ENCODE results near the gene CTTNBP2NL. TPM values are rescaled to one million over a fixed set of nuclear protein-coding genes. Genes with fewer than 3 reads are reported as not detected.
"Not testable (repeated sequence)": the region's sequence is repeated elsewhere in the genome, so short reads cannot be mapped to it uniquely, and the experiment has no call there.

CTTNBP2NL gene
- total RNA-seq, 1 experiment from 2014 or later, result 11.9 TPM

DNA sequence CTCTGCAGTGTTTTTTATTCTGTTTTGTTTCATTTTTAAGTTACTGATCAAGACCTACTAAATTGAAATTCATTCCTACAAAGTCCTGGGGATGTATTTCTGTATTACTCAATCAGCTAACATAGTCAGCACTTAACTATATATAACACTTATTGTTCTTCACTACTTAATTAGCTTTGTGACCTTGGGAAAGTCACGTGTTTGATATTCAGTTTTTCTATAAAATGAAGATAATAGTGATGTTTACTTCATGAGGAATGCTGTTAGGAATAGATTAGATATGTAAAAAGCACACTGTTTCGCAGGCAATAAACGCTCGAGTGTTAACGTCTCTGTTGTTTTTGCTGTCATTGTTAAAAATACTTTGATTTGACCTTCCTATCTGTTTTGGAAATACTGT is 44.6 kb downstream of the CTTNBP2NL start:
- Histone ChIP-seq H3K36me3 (peaks cover 15% of the 10 kb centered on the region), H3K9me3 (no peaks in the 10 kb centered on the region), H3K27me3 (no peaks in the 10 kb centered on the region), H3K4me3 (no peak overlapping the region)
- DNase-seq, result no peak

GRCh38 chr1:112444269-112444668 is 48.3 kb downstream of the CTTNBP2NL start:
- no peaks in the 10 kb centered on the region for H3K27me3 ChIP-seq
- H3K36me3 ChIP-seq, result peaks cover 6% of the 10 kb centered on the region
- no peaks in the 10 kb centered on the region for H3K9me3 ChIP-seq
- no peak for DNase-seq
- no peak overlapping the region for H3K4me3 ChIP-seq

- DNase-seq, result no peak
- H3K4me3 ChIP-seq, result no peak overlapping the region
- H3K9me3 ChIP-seq, result no peaks in the 10 kb centered on the region
Measured at GRCh38 chr1:112445596-112445995, 49.6 kb downstream of the CTTNBP2NL start.

GRCh38 chr1:112446411-112446810 is 50.4 kb downstream of the CTTNBP2NL start:
- Histone ChIP-seq H3K36me3 (peaks cover 13% of the 10 kb centered on the region), H3K4me3 (no peak overlapping the region), H3K27me3 (no peaks in the 10 kb centered on the region), H3K9me3 (no peaks in the 10 kb centered on the region)
- DNase-seq, result no peak

More at GRCh38 chr1:112445596-112445995, 49.6 kb downstream of the CTTNBP2NL start:
- Histone ChIP-seq H3K27me3 (no peaks in the 10 kb centered on the region), H3K36me3 (peaks cover 16% of the 10 kb centered on the region)

GRCh38 chr1:112448904-112449629 is 53.1 kb downstream of the CTTNBP2NL start:
- no peak overlapping the region for H3K4me3 ChIP-seq
- H3K27me3 ChIP-seq, result no peaks in the 10 kb centered on the region
- no peak for DNase-seq
- peaks cover 24% of the 10 kb centered on the region; the same call in 1 of the 2 replicates for H3K36me3 ChIP-seq
- no peaks in the 10 kb centered on the region; the same call in 1 of the 2 replicates for H3K9me3 ChIP-seq

DNA sequence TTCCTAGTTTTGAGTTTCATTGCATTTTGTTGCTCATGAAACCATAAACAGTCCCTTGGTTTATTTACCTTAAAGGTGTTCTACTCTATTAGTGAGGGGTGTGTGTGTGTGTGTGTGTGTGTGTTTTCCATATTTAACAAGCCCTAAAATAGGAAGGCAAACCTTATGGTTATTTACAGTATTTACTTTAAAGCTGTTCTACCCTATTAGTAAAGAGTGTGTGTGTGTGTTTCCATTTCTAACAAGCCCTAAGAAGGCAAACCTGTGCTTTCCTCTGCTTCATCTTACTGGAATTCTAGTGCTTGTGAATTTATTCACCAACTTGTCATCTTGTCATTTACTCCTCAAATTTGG is 53.6 kb downstream of the CTTNBP2NL start:
- H3K27me3 ChIP-seq, result no peaks in the 10 kb centered on the region
- no peak overlapping the region for H3K4me3 ChIP-seq
- H3K36me3 ChIP-seq, result peaks cover 27% of the 10 kb centered on the region; the same call in 1 of the 2 replicates
- no peak for DNase-seq
- H3K9me3 ChIP-seq, result no peaks in the 10 kb centered on the region; the same call in 1 of the 2 replicates

DNA sequence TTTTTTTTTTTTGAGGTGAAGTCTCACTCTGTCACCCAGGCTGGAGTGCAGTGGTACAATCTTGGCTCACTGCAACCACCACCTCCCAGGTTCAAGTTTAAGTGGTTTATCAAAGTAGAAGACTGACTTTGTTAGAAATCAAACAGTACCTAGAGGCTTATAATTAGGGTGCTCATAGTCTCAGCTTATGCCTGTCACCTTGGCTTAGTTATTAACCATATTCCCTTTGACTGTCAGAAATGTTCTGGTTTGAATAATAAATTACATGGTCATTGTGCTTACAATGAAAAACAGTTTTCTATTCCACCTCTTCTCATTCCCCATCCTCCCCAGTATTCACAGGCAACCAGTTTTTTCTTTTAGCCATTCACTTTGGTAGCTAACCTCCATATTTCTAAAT is 54.8 kb downstream of the CTTNBP2NL start:
- no peak for DNase-seq
- H3K27me3 ChIP-seq, result no peaks in the 10 kb centered on the region
- H3K36me3 ChIP-seq, result peaks cover 32% of the 10 kb centered on the region
- no peaks in the 10 kb centered on the region; the same call in 1 of the 2 replicates for H3K9me3 ChIP-seq
- no peak overlapping the region for H3K4me3 ChIP-seq

DNA sequence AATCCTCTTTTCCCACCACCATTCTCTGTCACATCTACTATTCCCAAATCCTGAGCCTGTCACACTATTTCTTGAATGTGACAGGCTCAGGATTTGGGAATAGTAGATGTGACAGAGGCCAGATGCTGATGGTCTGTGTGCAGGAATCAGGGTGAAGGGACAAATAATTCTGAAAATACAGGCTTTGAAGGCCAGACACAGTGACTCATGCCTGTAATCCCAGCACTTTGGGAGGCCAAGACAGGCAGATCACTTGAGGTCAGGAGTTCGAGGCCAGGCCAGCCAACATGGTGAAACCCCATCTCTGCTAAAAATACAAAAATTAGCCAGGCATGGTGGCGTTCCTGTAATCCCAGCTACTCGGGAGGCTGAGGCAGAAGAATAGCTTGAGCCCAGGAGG is 55.3 kb downstream of the CTTNBP2NL start:
- not testable (repeated sequence) for H3K27me3 ChIP-seq

DNA sequence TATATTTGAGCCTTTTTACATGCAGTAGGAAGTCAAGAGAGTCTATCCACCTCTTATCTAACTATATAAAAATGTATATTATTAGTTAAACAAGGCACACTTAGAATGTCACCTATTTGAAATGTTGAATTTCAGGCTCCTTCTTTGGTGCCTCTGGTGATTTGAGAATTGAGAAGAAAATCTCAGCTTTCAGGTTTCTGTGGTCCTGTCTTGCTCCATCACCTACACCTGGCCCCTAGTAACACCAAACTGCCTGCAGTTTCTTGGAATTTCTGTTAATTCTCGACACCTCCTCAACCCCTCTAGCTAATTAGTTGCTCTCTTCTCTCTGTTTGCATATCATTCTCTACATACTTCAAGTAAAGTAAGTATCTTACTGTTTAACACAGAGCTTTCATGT is 57.9 kb downstream of the CTTNBP2NL start:
- Histone ChIP-seq H3K9me3 (no peaks in the 10 kb centered on the region; the same call in 1 of the 2 replicates), H3K36me3 (peaks cover 54% of the 10 kb centered on the region)
- DNase-seq, result no peak

More for the DNA sequence above, 55.3 kb downstream of the CTTNBP2NL start:
- peak; percentile 56 for DNase-seq
- not testable (repeated sequence) for H3K4me3 ChIP-seq, H3K9me3 ChIP-seq
- peaks cover 37% of the 10 kb centered on the region for H3K36me3 ChIP-seq

GRCh38 chr1:112454316-112454715 is 58.3 kb downstream of the CTTNBP2NL start:
- DNase-seq, result no peak
- no peaks in the 10 kb centered on the region; the same call in 1 of the 2 replicates for H3K9me3 ChIP-seq
- no peaks in the 10 kb centered on the region for H3K27me3 ChIP-seq
- H3K4me3 ChIP-seq, result no peak overlapping the region
- peaks cover 58% of the 10 kb centered on the region for H3K36me3 ChIP-seq

More for the DNA sequence above, 57.9 kb downstream of the CTTNBP2NL start:
- Histone ChIP-seq H3K27me3 (no peaks in the 10 kb centered on the region), H3K4me3 (no peak overlapping the region)

DNA sequence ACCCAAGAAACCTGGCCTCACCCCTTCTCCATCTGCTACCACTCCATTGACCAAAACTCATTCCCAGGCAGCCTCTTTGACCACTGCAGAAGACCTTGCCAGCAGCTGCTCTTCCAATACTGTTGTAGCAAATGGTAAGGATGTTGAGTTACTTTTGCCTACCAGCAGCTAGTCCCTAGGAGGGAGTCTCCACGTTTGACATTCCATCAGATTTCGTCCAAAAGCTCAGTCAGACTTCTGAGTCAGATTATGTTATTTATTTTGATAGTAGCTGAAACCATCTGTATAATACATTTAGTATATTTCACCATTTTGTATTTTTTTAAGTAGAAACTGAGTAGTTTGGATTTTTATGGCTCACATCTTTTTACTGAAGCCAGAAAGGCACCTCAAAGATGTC is 61.2 kb downstream of the CTTNBP2NL start:
- peak; percentile 67 for DNase-seq
- Histone ChIP-seq H3K9me3 (no peaks in the 10 kb centered on the region; the same call in 1 of the 2 replicates), H3K4me3 (no peak overlapping the region), H3K36me3 (peaks cover 56% of the 10 kb centered on the region), H3K27me3 (no peaks in the 10 kb centered on the region)

- DNase-seq, result no peak
- Histone ChIP-seq H3K4me3 (no peak overlapping the region), H3K9me3 (no peaks in the 10 kb centered on the region; the same call in 1 of the 2 replicates), H3K27me3 (no peaks in the 10 kb centered on the region), H3K36me3 (peaks cover 53% of the 10 kb centered on the region)
Measured at GRCh38 chr1:112457955-112458354, 61.9 kb downstream of the CTTNBP2NL start.

- Histone ChIP-seq H3K36me3 (peaks cover 47% of the 10 kb centered on the region), H3K4me3 (no peak overlapping the region), H3K27me3 (no peaks in the 10 kb centered on the region), H3K9me3 (no peaks in the 10 kb centered on the region; the same call in 1 of the 2 replicates)
- DNase-seq, result no peak
Measured at GRCh38 chr1:112458756-112459155, 62.7 kb downstream of the CTTNBP2NL start.

DNA sequence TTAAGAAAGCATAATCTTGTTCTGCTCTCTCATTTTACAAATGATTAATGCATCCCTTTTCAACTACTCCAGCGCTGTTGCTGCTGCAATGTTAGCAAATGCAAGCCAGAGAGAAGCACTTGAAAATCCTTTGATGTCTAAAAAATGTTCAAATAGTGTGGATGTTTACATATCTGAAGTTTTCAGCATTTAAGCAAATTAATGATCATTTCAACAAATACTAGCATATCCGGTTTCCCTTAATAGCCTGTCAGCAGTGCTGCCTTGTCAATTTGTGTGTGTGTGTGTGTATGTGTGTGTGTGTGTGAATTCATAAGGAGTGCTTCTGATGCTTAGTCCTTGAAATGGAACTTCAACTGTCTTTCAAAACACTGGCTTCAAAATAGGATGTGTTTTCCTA is 64.6 kb downstream of the CTTNBP2NL start:
- Histone ChIP-seq H3K36me3 (peaks cover 34% of the 10 kb centered on the region), H3K27me3 (no peaks in the 10 kb centered on the region), H3K9me3 (no peaks in the 10 kb centered on the region), H3K4me3 (no peak overlapping the region)
- DNase-seq, result no peak

DNA sequence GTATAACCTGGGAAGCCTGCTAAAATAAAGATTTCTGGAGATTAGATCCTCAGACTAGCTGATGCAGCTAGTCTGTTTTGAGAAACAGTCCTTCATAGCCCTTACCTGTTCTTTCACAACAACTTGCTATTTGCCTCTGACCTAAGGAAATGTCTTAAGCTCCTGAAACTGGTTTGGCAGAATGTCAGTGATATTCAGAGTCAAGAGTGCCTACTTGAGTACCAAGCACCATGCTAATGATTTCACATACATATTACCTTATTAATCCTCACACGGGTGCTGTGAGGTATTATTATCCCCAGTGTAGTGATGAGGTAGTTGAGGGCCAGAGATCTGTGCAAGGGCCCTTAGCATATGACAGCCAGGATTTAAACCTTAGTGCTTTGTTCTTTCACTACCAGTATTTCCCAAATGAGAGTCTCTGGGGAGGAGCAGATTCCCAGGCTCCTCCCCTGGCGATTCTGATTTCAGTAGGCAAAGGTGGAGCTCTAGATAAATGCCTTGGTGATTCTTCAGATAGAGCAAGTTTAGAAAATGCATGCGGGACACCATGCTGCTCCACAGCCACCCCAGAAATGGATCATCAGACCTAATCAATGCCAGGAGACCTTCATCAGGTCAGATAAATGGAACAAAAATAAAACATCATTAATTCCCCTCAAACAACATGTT is 65.3 kb downstream of the CTTNBP2NL start:
- no peaks in the 10 kb centered on the region for H3K9me3 ChIP-seq
- no peak overlapping the region for H3K4me3 ChIP-seq

GRCh38 chr1:112462953-112463279 is 66.9 kb downstream of the CTTNBP2NL start:
- no peak overlapping the region for H3K4me3 ChIP-seq
- H3K9me3 ChIP-seq, result no peaks in the 10 kb centered on the region
- peaks cover 21% of the 10 kb centered on the region for H3K36me3 ChIP-seq
- H3K27me3 ChIP-seq, result no peaks in the 10 kb centered on the region
- DNase-seq, result no peak

More for the DNA sequence above, 65.3 kb downstream of the CTTNBP2NL start:
- no peaks in the 10 kb centered on the region for H3K27me3 ChIP-seq
- H3K36me3 ChIP-seq, result peaks cover 28% of the 10 kb centered on the region
- no peak for DNase-seq

GRCh38 chr1:112464501-112464900 is 68.5 kb downstream of the CTTNBP2NL start:
- no peaks in the 10 kb centered on the region for H3K27me3 ChIP-seq
- no peaks in the 10 kb centered on the region for H3K9me3 ChIP-seq
- DNase-seq, result no peak
- peaks cover 5% of the 10 kb centered on the region for H3K36me3 ChIP-seq
- no peak overlapping the region for H3K4me3 ChIP-seq

GRCh38 chr1:112465122-112465521 is 69.1 kb downstream of the CTTNBP2NL start:
- H3K27me3 ChIP-seq, result no peaks in the 10 kb centered on the region
- no peak overlapping the region for H3K4me3 ChIP-seq
- DNase-seq, result no peak
- peaks cover 4% of the 10 kb centered on the region for H3K36me3 ChIP-seq
- H3K9me3 ChIP-seq, result no peaks in the 10 kb centered on the region
